GM23248 (cell line): ENCODE results near the gene MED19.

Experiments
- EZH2 ChIP-seq: fragments of 200-600 bp; sonication (generic); IDR thresholded peaks from 2 replicates; pipeline ENCODE4 v1.6.1; 2018; ENCODE audit warnings: antibody characterized with exemption, mild to moderate bottlenecking; ENCODE audit not compliant: insufficient read depth, poor library complexity, severe bottlenecking
- EZH2phosphoT487 ChIP-seq: fragments of 200-600 bp; sonication (generic); IDR thresholded peaks from 2 replicates; pipeline ENCODE4 v1.6.1; 2018; ENCODE audit warnings: antibody characterized with exemption, moderate library complexity, mild to moderate bottlenecking, low read depth; ENCODE audit not compliant: insufficient read depth

GRCh38 chr11:57732661-57733060 lies 20.6 kb upstream of the MED19 start:
- TF ChIP-seq EZH2phosphoT487: no peak
- no peak for TF ChIP-seq EZH2
